Spinal cord (tissue), 10 donors: Measurements from ENCODE around the gene EIF4E1B. TPM values are rescaled to one million over a fixed set of nuclear protein-coding genes. Genes with fewer than 3 reads are reported as not detected.
A peak's percentile ranks its signal among the peaks of the same experiment; 100 is the strongest.

Experiments
- DNase-seq, 6 donors: peaks; one replicate each; pipeline versions ENCODE4 v3.0.0 to v3.0.0-alpha.2; 2013 to 2015; ENCODE audit warnings: low spot score in 6 of 6, low read depth in 4 of 6
- H3K27ac ChIP-seq: one replicate; pipeline ENCODE4 v1.5.1; 2013; ENCODE audit warnings: low read depth, low read length, control low read depth
- H3K27me3 ChIP-seq: one replicate; pipeline ENCODE4 v1.6.1; 2013; ENCODE audit warnings: low read length; ENCODE audit not compliant: control insufficient read depth, insufficient read depth
- H3K36me3 ChIP-seq: one replicate; pipeline ENCODE4 v1.6.1; 2013; ENCODE audit warnings: low read length; ENCODE audit not compliant: control insufficient read depth, insufficient read depth
- H3K4me1 ChIP-seq: one replicate; pipeline ENCODE4 v1.6.1; 2013; ENCODE audit warnings: low read length; ENCODE audit not compliant: control insufficient read depth, insufficient read depth
- H3K4me3 ChIP-seq: one replicate; pipeline ENCODE4 v1.5.1; 2013; ENCODE audit warnings: low read depth, low read length, control low read depth
- H3K9me3 ChIP-seq: one replicate; pipeline ENCODE4 v1.6.1; 2013; ENCODE audit warnings: low read length; ENCODE audit not compliant: control insufficient read depth, insufficient read depth
- whole genome bisulfite sequencing: methylation state at CpG from one replicate; pipeline ENCODE4 v1.1.5; 2013; ENCODE audit warnings: missing lambda C conversion rate; ENCODE audit not compliant: insufficient coverage; 5-methylcytosine and 5-hydroxymethylcytosine counted together
- polyA plus RNA-seq, 2 donors: library from polyadenylated mRNA; unstranded; fragments of 120-200 nt; gene quantifications; one replicate each; pipeline ENCODE4 v1.2.1, GENCODE V29; 2013; ENCODE audit not compliant: insufficient read length in 2 of 2
- total RNA-seq, 2 donors: library from RNA; depleted of rRNA in 1 of 2; stranded (reverse); fragments of 120-200 nt in 1 of 2; fragments of >200 nt in 1 of 2; gene quantifications; one replicate each; pipeline versions ENCODE4 v1.2.3 to v1.2.4, GENCODE V29; 2013 to 2014
- donor health status: healthy.

The EIF4E1B gene
- total and polyA plus RNA-seq, 4 donors: 0.44 to 4.0 (median 1.6) TPM

GRCh38 chr5:176667637-176668036, 37.2 kb downstream of the EIF4E1B start:
- Histone ChIP-seq H3K36me3 (no peaks in the 10 kb centered on the region), H3K27ac (no peak overlapping the region), H3K4me3 (no peak overlapping the region), H3K9me3 (no peaks in the 10 kb centered on the region), H3K4me1 (peaks cover 16% of the 10 kb centered on the region), H3K27me3 (peaks cover 6% of the 10 kb centered on the region)
- 71% methylated on average over 7 of the region's 7 CpGs for WGBS
- DNase-seq: no peak

GRCh38 chr5:176670449-176670848, 40.0 kb downstream of the EIF4E1B start:
- Histone ChIP-seq H3K4me1 (peaks cover 10% of the 10 kb centered on the region), H3K4me3 (no peak overlapping the region), H3K36me3 (no peaks in the 10 kb centered on the region), H3K27me3 (peaks cover 4% of the 10 kb centered on the region), H3K9me3 (no peaks in the 10 kb centered on the region), H3K27ac (no peak overlapping the region)
- no peak for DNase-seq
- WGBS: 78% methylated on average over 8 of the region's 8 CpGs

GRCh38 chr5:176671399-176671798, 40.9 kb downstream of the EIF4E1B start:
- no peak overlapping the region for H3K27ac ChIP-seq
- H3K9me3 ChIP-seq: no peaks in the 10 kb centered on the region
- H3K36me3 ChIP-seq: no peaks in the 10 kb centered on the region
- no peak overlapping the region for H3K4me3 ChIP-seq
- no peak for DNase-seq
- peaks cover 4% of the 10 kb centered on the region for H3K27me3 ChIP-seq
- 93% methylated on average over 4 of the region's 4 CpGs for WGBS
- peaks cover 10% of the 10 kb centered on the region for H3K4me1 ChIP-seq

GRCh38 chr5:176671890-176672747, 41.6 kb downstream of the EIF4E1B start:
- DNase-seq: peak in 1 of 6 donors; percentile 65
- Histone ChIP-seq H3K9me3 (no peaks in the 10 kb centered on the region), H3K4me1 (peaks cover 10% of the 10 kb centered on the region), H3K27ac (no peak overlapping the region), H3K4me3 (no peak overlapping the region), H3K36me3 (no peaks in the 10 kb centered on the region), H3K27me3 (peaks cover 4% of the 10 kb centered on the region)
- WGBS: 75% methylated on average over 10 of the region's 18 CpGs

DNA sequence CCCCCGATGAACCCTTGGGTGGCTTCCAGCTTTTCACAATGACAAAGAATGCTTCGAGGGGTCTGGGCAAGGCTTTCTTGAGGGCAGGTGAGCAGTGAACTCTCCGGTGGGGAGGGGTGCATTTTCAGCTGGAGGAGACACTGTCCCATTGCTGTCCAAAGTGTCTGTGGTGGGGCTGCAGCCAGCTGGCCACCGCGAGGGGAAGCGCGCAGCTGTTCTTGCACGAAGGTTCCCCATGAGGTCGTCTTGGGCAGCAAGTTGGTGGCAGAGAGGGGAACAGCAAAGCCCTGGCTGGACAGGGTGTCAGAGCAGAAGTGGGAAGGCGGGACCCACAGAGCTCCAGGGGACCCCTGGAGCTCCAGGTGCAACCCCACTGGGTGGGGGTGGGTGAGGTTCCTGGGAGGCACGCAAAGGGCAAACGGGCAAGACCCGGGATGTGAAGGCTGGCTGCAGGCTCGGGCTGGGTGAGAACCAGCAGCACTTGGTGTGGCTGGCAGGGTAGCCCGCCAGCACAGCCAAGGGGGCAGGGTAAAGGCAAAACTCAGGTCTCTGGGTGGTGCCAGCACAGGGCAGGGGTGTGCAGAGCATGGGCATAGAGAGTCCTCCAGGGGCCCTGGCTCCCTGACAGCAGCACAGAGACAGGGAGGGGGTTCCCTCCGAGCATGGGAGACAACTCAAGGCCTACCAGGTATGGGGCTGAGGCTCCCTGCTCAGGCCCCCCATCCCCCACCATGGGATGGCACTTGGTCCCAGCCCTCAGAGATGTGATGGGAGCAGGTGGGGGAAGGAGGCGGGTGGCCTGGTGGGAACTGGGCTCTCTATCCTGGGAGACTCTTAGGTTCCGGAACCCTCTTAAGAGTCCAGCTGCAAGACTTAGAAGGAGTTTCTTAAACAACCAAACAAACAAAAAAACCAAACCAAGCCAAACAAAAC, 43.4 kb downstream of the EIF4E1B start:
- 83% methylated on average over 15 of the region's 18 CpGs for WGBS
- Histone ChIP-seq H3K4me3 (no peak overlapping the region), H3K27me3 (peaks cover 8% of the 10 kb centered on the region), H3K9me3 (no peaks in the 10 kb centered on the region), H3K27ac (no peak overlapping the region), H3K36me3 (no peaks in the 10 kb centered on the region), H3K4me1 (peaks cover 13% of the 10 kb centered on the region)
- no peak for DNase-seq

DNA sequence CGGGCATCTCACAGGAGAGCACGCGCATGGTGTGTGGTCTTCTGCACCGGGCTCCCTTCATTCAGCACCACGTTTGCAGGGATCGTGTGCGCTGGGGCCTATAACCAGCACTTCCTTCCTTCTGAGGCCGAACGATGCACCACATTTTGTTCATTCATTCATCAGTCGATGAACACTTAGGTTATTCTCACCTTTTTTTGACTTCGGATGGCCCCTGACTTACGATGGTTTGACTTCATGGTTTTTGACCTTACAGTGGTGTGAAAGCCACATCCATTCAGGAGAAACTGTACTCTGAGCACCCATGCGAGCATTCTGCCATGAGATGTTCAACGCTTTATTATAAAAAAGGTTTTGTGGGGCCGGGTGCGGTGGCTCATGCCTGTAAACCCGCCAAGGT, 44.3 kb downstream of the EIF4E1B start:
- WGBS: 85% methylated on average over 17 of the region's 17 CpGs
- H3K27ac ChIP-seq: no peak overlapping the region
- DNase-seq: no peak
- H3K4me1 ChIP-seq: peaks cover 14% of the 10 kb centered on the region
- no peaks in the 10 kb centered on the region for H3K36me3 ChIP-seq
- H3K27me3 ChIP-seq: peaks cover 11% of the 10 kb centered on the region
- no peaks in the 10 kb centered on the region for H3K9me3 ChIP-seq
- H3K4me3 ChIP-seq: no peak overlapping the region

DNA sequence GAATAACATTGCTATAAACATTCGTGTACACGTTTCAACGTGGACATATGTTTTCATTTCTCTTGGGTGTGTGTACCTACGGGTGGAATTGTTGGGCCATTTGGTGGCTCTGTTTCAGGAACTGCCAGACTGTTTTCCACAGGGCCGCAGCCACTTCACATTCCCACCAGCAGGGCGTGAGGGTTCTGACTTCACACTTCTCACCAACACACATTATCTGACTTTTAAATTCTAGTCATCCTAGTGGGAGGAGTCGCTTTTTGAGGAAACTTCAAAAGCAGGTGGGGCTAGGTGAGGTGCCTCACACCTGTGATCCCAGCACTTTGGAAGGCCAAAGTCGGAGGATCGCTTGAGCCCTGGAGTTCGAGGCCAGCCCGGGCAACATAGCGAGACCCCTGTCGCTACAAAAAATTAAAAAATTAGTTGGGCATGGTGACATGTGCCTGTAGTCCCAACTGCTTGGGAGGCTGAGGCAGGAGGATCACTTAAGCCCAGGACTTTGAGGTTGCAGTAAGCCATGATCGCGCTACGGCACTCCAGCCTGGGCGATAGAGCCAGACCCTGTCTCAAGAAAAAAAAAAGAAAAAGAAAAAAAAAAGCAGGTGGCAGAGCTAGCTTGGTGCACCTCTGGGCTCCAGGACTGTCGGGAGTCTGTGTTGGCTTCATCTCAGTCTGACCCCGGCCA, 45.3 kb downstream of the EIF4E1B start:
- Histone ChIP-seq H3K9me3 (no peaks in the 10 kb centered on the region), H3K4me3 (no peak overlapping the region), H3K4me1 (peaks cover 20% of the 10 kb centered on the region), H3K36me3 (no peaks in the 10 kb centered on the region), H3K27ac (no peak overlapping the region), H3K27me3 (peaks cover 20% of the 10 kb centered on the region)
- WGBS: 79% methylated on average over 16 of the region's 19 CpGs
- DNase-seq: no peak

DNA sequence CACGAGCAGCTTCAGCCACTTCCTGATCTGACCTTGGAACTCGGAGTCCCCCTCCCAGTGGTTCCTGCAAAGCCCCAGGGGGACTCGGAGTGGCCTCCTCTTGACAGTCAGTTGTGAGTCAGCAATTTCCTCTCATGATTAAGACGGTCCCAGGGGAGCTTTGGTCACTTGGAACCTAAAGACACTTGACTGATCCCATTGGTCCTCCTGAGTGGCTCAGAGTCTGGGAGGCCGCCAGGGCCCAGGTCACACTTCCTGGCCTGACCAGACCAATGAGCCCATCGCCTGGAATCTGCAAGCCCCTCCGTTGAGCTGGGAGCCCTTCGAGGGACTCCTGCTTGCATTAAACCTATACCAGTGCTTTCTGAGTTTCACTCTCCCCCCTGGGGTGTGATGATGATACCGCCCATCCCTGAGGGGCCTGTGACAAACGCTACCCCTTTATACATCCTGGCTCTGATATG, 45.9 kb downstream of the EIF4E1B start:
- no peak overlapping the region for H3K27ac ChIP-seq
- 70% methylated on average over 10 of the region's 10 CpGs for WGBS
- no peak for DNase-seq
- no peaks in the 10 kb centered on the region for H3K36me3 ChIP-seq
- peaks cover 23% of the 10 kb centered on the region for H3K27me3 ChIP-seq
- H3K4me3 ChIP-seq: no peak overlapping the region
- peaks cover 20% of the 10 kb centered on the region for H3K4me1 ChIP-seq
- H3K9me3 ChIP-seq: no peaks in the 10 kb centered on the region

DNA sequence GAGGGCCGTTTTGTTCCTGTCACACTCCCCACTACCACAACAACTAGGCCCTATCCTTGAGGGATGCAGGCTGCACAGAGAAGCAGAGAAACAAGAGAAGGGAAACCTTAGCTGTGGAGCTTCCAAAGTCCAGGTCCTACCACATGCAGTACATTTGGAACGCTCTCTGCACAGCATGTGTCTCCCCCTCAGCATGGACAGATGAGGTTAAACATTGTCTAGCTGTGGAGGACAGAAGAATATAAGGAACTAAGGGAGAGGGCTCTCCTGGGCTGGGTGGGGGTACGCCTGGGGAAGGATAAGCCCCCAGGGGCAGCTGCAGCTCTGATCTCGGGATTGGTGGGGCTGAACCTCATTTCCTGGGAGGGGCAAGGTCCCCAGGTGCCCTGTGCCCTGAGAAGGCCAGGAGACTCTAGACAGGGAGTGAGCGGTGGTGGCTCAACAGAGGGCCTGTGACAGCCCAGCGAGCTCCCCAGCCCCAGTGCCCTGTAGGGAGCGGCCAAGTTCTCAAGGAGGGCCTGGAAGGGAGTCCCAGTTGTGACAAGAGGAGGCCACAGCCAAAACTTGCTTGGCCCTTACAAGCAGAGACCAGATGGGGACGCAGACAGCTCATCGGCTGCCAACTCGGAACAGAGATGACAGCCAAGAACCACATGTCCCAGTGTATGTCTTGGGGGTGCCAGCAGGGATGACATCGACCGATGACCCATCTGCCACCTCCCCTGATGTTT, 46.9 kb downstream of the EIF4E1B start:
- H3K4me3 ChIP-seq: no peak overlapping the region
- H3K27me3 ChIP-seq: peaks cover 25% of the 10 kb centered on the region
- H3K9me3 ChIP-seq: no peaks in the 10 kb centered on the region
- H3K36me3 ChIP-seq: no peaks in the 10 kb centered on the region
- DNase-seq: peak in 1 of 6 donors; percentile 89
- no peak overlapping the region for H3K27ac ChIP-seq
- H3K4me1 ChIP-seq: peaks cover 17% of the 10 kb centered on the region
- WGBS: 77% methylated on average over 12 of the region's 12 CpGs
